G401 (cell line): ENCODE data around the gene CHST2. TPM values are rescaled to one million over a fixed set of nuclear protein-coding genes. Genes with fewer than 3 reads are reported as not detected.
A peak's percentile ranks its signal among the peaks of the same experiment; 100 is the strongest.
"Not testable (repeated sequence)": the region's sequence is repeated elsewhere in the genome, so short reads cannot be mapped to it uniquely, and the experiment has no call there.

Experiments used
- DNase-seq: peaks from one replicate; pipeline ENCODE4 v3.0.0-alpha.2; 2015; ENCODE audit warnings: low spot score
- in situ Hi-C: cut with HindIII; loops from 2 replicates; pipeline ENCODE4 v1.10.0; 2016; ENCODE audit warnings: low sequenced_read_pairs, mixed read lengths
- total RNA-seq: library from RNA; depleted of rRNA; stranded (reverse); fragments of >200 nt; shearing (Covaris generic); gene quantifications from 2 replicates; pipeline ENCODE4 v1.2.3, GENCODE V29; 2014

The CHST2 gene
- total RNA-seq, 1 experiment from 2014 or later, result 3.5 TPM

GRCh38 chr3:143158014-143158988 lies 38.7 kb downstream of the CHST2 start:
- in situ Hi-C loops, result no loop called here
- DNase-seq, result no peak

- in situ Hi-C loops, result no loop called here
- no peak for DNase-seq
Measured at GRCh38 chr3:143160437-143160836, 40.9 kb downstream of the CHST2 start.

- DNase-seq, result peak; percentile 6
- in situ Hi-C loops, result no loop called here
Measured at GRCh38 chr3:143163562-143164100, 44.1 kb downstream of the CHST2 start.

GRCh38 chr3:143165211-143165610 lies 45.6 kb downstream of the CHST2 start:
- DNase-seq, result no peak
- in situ Hi-C loops, result no loop called here

GRCh38 chr3:143165612-143166285 lies 46.2 kb downstream of the CHST2 start:
- in situ Hi-C loops, DNase-seq: not testable (repeated sequence)

GRCh38 chr3:143166376-143166775 lies 46.8 kb downstream of the CHST2 start:
- in situ Hi-C loops, result no loop called here
- no peak for DNase-seq

GRCh38 chr3:143167969-143168854 lies 48.6 kb downstream of the CHST2 start:
- DNase-seq, result no peak
- in situ Hi-C loops, result no loop called here

- in situ Hi-C loops, result no loop called here
- no peak for DNase-seq
Measured at GRCh38 chr3:143168855-143169192, 49.3 kb downstream of the CHST2 start.

- DNase-seq, result no peak
- in situ Hi-C loops, result no loop called here
Measured at GRCh38 chr3:143170074-143170473, 50.5 kb downstream of the CHST2 start.

GRCh38 chr3:143170676-143171075 lies 51.1 kb downstream of the CHST2 start:
- DNase-seq, result no peak
- in situ Hi-C loops, result no loop called here

GRCh38 chr3:143171141-143171980 lies 51.8 kb downstream of the CHST2 start:
- no peak for DNase-seq
- in situ Hi-C loops, result no loop called here

GRCh38 chr3:143172062-143172794 lies 52.7 kb downstream of the CHST2 start:
- in situ Hi-C loops, result no loop called here
- no peak for DNase-seq

GRCh38 chr3:143172795-143173145 lies 53.2 kb downstream of the CHST2 start:
- DNase-seq, result no peak
- in situ Hi-C loops, result no loop called here

- DNase-seq, result no peak
- in situ Hi-C loops, result no loop called here
Measured at GRCh38 chr3:143173242-143173641, 53.7 kb downstream of the CHST2 start.
